ENCODE measurements around the gene BCL11A.

- TF ChIP-seq, protein P1, sequence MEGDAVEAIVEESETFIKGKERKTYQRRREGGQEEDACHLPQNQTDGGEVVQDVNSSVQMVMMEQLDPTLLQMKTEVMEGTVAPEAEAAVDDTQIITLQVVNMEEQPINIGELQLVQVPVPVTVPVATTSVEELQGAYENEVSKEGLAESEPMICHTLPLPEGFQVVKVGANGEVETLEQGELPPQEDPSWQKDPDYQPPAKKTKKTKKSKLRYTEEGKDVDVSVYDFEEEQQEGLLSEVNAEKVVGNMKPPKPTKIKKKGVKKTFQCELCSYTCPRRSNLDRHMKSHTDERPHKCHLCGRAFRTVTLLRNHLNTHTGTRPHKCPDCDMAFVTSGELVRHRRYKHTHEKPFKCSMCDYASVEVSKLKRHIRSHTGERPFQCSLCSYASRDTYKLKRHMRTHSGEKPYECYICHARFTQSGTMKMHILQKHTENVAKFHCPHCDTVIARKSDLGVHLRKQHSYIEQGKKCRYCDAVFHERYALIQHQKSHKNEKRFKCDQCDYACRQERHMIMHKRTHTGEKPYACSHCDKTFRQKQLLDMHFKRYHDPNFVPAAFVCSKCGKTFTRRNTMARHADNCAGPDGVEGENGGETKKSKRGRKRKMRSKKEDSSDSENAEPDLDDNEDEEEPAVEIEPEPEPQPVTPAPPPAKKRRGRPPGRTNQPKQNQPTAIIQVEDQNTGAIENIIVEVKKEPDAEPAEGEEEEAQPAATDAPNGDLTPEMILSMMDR (IDR thresholded peaks at IDR 0.05): no peak
- no peak for TF ChIP-seq POLR2A (IDR thresholded peaks at IDR 0.05)
Observed at GRCh38 chr2:60486551-60486950, 66.9 kb downstream of the BCL11A start.
